KOPT-K1 (cell line): ENCODE data around the gene DEAF1.

Experiments used
- H3K27ac ChIP-seq: fragments of 200-600 bp; sonication (generic); 2 replicates; pipeline ENCODE4 v1.5.1; 2016; ENCODE audit warnings: antibody characterized with exemption, mild to moderate bottlenecking, low read depth, low read length; ENCODE audit not compliant: poor library complexity, severe bottlenecking
- H3K36me3 ChIP-seq: fragments of 200-600 bp; sonication (generic); 2 replicates; pipeline ENCODE4 v1.5.1; 2017; ENCODE audit warnings: antibody characterized with exemption, mild to moderate bottlenecking, low read length, moderate library complexity; ENCODE audit not compliant: insufficient read depth
- H3K9me3 ChIP-seq: fragments of 200-600 bp; sonication (generic); 2 replicates; pipeline ENCODE4 v1.5.1; 2017; ENCODE audit warnings: antibody characterized with exemption, low read length, mild to moderate bottlenecking; ENCODE audit not compliant: insufficient read depth, poor library complexity, severe bottlenecking

The DEAF1 gene

GRCh38 chr11:686451-687243, 8.4 kb downstream of the DEAF1 start:
- Histone ChIP-seq H3K9me3 (no peaks in the 10 kb centered on the region), H3K27ac (no peak overlapping the region), H3K36me3 (peaks cover 95% of the 10 kb centered on the region)

GRCh38 chr11:680970-681369, 14.1 kb downstream of the DEAF1 start:
- H3K27ac ChIP-seq: no peak overlapping the region
- H3K36me3 ChIP-seq: peaks cover 91% of the 10 kb centered on the region
- no peaks in the 10 kb centered on the region for H3K9me3 ChIP-seq

- H3K9me3 ChIP-seq: no peaks in the 10 kb centered on the region
- peaks cover 89% of the 10 kb centered on the region for H3K36me3 ChIP-seq
- H3K27ac ChIP-seq: no peak overlapping the region
Measured at GRCh38 chr11:680476-680875, 14.5 kb downstream of the DEAF1 start.

GRCh38 chr11:679271-680207, 15.5 kb downstream of the DEAF1 start:
- Histone ChIP-seq H3K27ac (no peak overlapping the region), H3K9me3 (no peaks in the 10 kb centered on the region), H3K36me3 (peaks cover 88% of the 10 kb centered on the region)

- peaks cover 88% of the 10 kb centered on the region for H3K36me3 ChIP-seq
- H3K27ac ChIP-seq: no peak overlapping the region
- H3K9me3 ChIP-seq: no peaks in the 10 kb centered on the region
Measured at GRCh38 chr11:678297-678696, 16.7 kb downstream of the DEAF1 start.

- Histone ChIP-seq H3K9me3 (no peaks in the 10 kb centered on the region), H3K27ac (no peak overlapping the region), H3K36me3 (peaks cover 87% of the 10 kb centered on the region)
Measured at GRCh38 chr11:674406-674805, 20.6 kb downstream of the DEAF1 start.

- peaks cover 87% of the 10 kb centered on the region for H3K36me3 ChIP-seq
- H3K9me3 ChIP-seq: no peaks in the 10 kb centered on the region
- no peak overlapping the region for H3K27ac ChIP-seq
Measured at GRCh38 chr11:673866-674265, 21.2 kb downstream of the DEAF1 start.

- H3K27ac ChIP-seq: no peak overlapping the region
- no peaks in the 10 kb centered on the region for H3K9me3 ChIP-seq
- H3K36me3 ChIP-seq: peaks cover 79% of the 10 kb centered on the region
Measured at GRCh38 chr11:665704-666281, 29.2 kb downstream of the DEAF1 start.

GRCh38 chr11:665062-665703, 29.8 kb downstream of the DEAF1 start:
- no peaks in the 10 kb centered on the region for H3K9me3 ChIP-seq
- H3K27ac ChIP-seq: no peak overlapping the region
- peaks cover 79% of the 10 kb centered on the region for H3K36me3 ChIP-seq

GRCh38 chr11:662689-663274, 32.2 kb downstream of the DEAF1 start:
- Histone ChIP-seq H3K27ac (no peak overlapping the region), H3K36me3 (peaks cover 88% of the 10 kb centered on the region), H3K9me3 (no peaks in the 10 kb centered on the region)

- no peaks in the 10 kb centered on the region for H3K9me3 ChIP-seq
- peaks cover 90% of the 10 kb centered on the region for H3K36me3 ChIP-seq
- no peak overlapping the region for H3K27ac ChIP-seq
Measured at GRCh38 chr11:660681-661444, 34.2 kb downstream of the DEAF1 start.

GRCh38 chr11:660281-660680, 34.7 kb downstream of the DEAF1 start:
- Histone ChIP-seq H3K9me3 (no peaks in the 10 kb centered on the region), H3K27ac (no peak overlapping the region), H3K36me3 (peaks cover 87% of the 10 kb centered on the region)

GRCh38 chr11:659532-660085, 35.4 kb downstream of the DEAF1 start:
- Histone ChIP-seq H3K36me3 (peaks cover 89% of the 10 kb centered on the region), H3K27ac (no peak overlapping the region), H3K9me3 (no peaks in the 10 kb centered on the region)

GRCh38 chr11:657691-658126, 37.3 kb downstream of the DEAF1 start:
- Histone ChIP-seq H3K9me3 (no peaks in the 10 kb centered on the region), H3K36me3 (peaks cover 92% of the 10 kb centered on the region), H3K27ac (no peak overlapping the region)
